CD4-positive, alpha-beta T cell (primary cell): ENCODE results near the gene TEX53. TPM values are rescaled to one million over a fixed set of nuclear protein-coding genes. Genes with fewer than 3 reads are reported as not detected.

Experiments
- ATAC-seq: fragments of 200-7000 bp; cut with Tn5 transposase; one replicate; pipeline ENCODE4 v1.10.0; 2022; ENCODE audit warnings: mild to moderate bottlenecking; ENCODE audit not compliant: poor library complexity
- CTCF ChIA-PET: fragments of 350-600 bp; sonication (Branson Sonifier 250); formaldehyde crosslinking; loops from one replicate; lab custom pipeline; 2021; ENCODE audit warnings: antibody characterized with exemption, inconsistent platforms; lab: Charles Lee
- POLR2A ChIA-PET: fragments of 350-600 bp; sonication (Branson Sonifier 250); formaldehyde crosslinking; loops from one replicate; lab custom pipeline; 2021; ENCODE audit warnings: antibody characterized with exemption, inconsistent platforms; lab: Charles Lee
- DNase-seq, 14 experiments: peaks; one replicate each; pipeline ENCODE4 v3.0.0-alpha.2; 2013 to 2020; ENCODE audit warnings: mixed read lengths in 2 of 14
- H3K27ac ChIP-seq, 2 donors: one replicate each; pipeline versions ENCODE4 v1.5.1 to v1.7.0; 2013; ENCODE audit warnings: low read length in 2 of 2, low read depth in 1 of 2, mild to moderate bottlenecking in 1 of 2
- H3K27me3 ChIP-seq, 2 experiments: 1 replicate in 1 of 2; 2 replicates in 1 of 2; pipeline versions ENCODE4 v1.6.1 to v1.7.0; 2013; ENCODE audit warnings: low read length in 2 of 2, control low read depth in 1 of 2, mild to moderate bottlenecking in 1 of 2, moderate library complexity in 1 of 2; ENCODE audit not compliant: insufficient read depth in 2 of 2, control insufficient read depth in 1 of 2
- H3K36me3 ChIP-seq: one replicate; pipeline ENCODE4 v1.6.1; 2013; ENCODE audit warnings: low read length, control low read depth; ENCODE audit not compliant: insufficient read depth
- H3K4me1 ChIP-seq: one replicate; pipeline ENCODE4 v1.6.1; 2013; ENCODE audit warnings: low read length, control low read depth; ENCODE audit not compliant: insufficient read depth
- H3K4me3 ChIP-seq: one replicate; pipeline ENCODE4 v1.5.1; 2013; ENCODE audit warnings: mild to moderate bottlenecking, low read length, moderate library complexity
- H3K9me3 ChIP-seq, 2 experiments: 1 replicate in 1 of 2; 2 replicates in 1 of 2; pipeline versions ENCODE4 v1.6.1 to v1.7.0; 2013; ENCODE audit warnings: low read length in 2 of 2, mild to moderate bottlenecking in 2 of 2, control low read depth in 1 of 2, moderate library complexity in 1 of 2; ENCODE audit not compliant: control insufficient read depth in 1 of 2, insufficient read depth in 1 of 2
- H3K27ac Mint-ChIP-seq: one replicate; pipeline ENCODE4 v1.8.0; 2020; ENCODE audit warnings: mixed read lengths
- H3K27me3 Mint-ChIP-seq: one replicate; pipeline ENCODE4 v1.8.0; 2021; ENCODE audit warnings: mixed read lengths
- H3K36me3 Mint-ChIP-seq: one replicate; pipeline ENCODE4 v1.8.0; 2021; ENCODE audit warnings: low read depth, mixed read lengths
- H3K4me1 Mint-ChIP-seq: one replicate; pipeline ENCODE4 v1.8.0; 2021; ENCODE audit warnings: low read depth, mixed read lengths
- H3K4me3 Mint-ChIP-seq: one replicate; pipeline ENCODE4 v1.8.0; 2020; ENCODE audit warnings: mild to moderate bottlenecking, mixed read lengths
- H3K9me3 Mint-ChIP-seq: one replicate; pipeline ENCODE4 v1.8.0; 2020; ENCODE audit warnings: mixed read lengths
- CTCF ChIP-seq: fragments of 200-600 bp; IDR thresholded peaks from one replicate; pipeline ENCODE4 v1.8.0; 2022; ENCODE audit warnings: antibody characterized with exemption, mild to moderate bottlenecking
- intact Hi-C, 2 experiments: fragments of 100-400 bp; cut with DNase I in 1 of 2; cut with micrococcal nuclease in 1 of 2; formaldehyde crosslinking; loops; one replicate each; pipeline versions ENCODE4 v1.15.1 to v1.9.0; 2023 to 2025; cut with DNase I, micrococcal nuclease
- total RNA-seq, 174 experiments: library from RNA in 2 of 174; stranded (reverse) in 2 of 174; gene quantifications; one replicate each; pipeline ENCODE4 v1.2.3 and lab custom pipeline; 2021 to 2026

The TEX53 gene
- total RNA-seq, 2 experiments from 2014 or later = not detected

DNA sequence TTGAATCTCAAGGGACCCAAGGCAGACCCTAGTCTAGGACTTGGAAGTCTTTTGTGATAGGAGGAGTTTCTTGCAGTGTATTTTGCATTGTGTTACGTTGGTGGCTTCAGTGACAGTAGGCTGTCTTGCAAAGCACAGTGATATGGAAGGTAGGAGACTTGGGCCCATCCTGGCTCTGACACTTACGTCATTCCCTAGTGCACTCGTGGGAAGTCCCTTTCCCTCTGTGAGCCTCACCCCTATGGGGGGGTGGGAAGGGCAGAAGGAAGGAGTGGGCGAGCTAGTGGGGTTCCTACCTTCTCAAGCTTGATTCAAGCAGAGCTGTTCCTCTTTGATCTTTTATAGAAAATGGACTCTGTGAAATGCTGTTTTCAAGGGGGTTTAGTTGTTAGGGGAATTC is 9.2 kb upstream of the TEX53 start:
- Mint-ChIP-seq H3K9me3 (no peaks in the 10 kb centered on the region), H3K27ac (no peak overlapping the region), H3K4me1 (no peaks in the 10 kb centered on the region), H3K4me3 (no peak overlapping the region), H3K27me3 (peaks cover 13% of the 10 kb centered on the region), H3K36me3 (no peaks in the 10 kb centered on the region)
- Histone ChIP-seq H3K27ac (no peak overlapping the region), H3K4me3 (no peak overlapping the region), H3K36me3 (no peaks in the 10 kb centered on the region), H3K4me1 (no peaks in the 10 kb centered on the region), H3K27me3 (peaks cover 0 to 5% of the 10 kb centered on the region in 2 experiments), H3K9me3 (no peaks in the 10 kb centered on the region)
- ChIA-PET CTCF (no interaction called here), POLR2A (no interaction called here)
- TF ChIP-seq CTCF = no peak
- no peak for DNase-seq
- no peak for ATAC-seq
- intact Hi-C loops = no loop called here

- no peak overlapping the region for H3K27ac Mint-ChIP-seq
- Histone ChIP-seq H3K9me3 (no peaks in the 10 kb centered on the region), H3K36me3 (no peaks in the 10 kb centered on the region), H3K27me3 (peaks cover 0 to 5% of the 10 kb centered on the region in 2 experiments), H3K27ac (no peak overlapping the region), H3K4me3 (no peak overlapping the region), H3K4me1 (no peaks in the 10 kb centered on the region)
- intact Hi-C loops = no loop called here
- no peaks in the 10 kb centered on the region for H3K36me3 Mint-ChIP-seq
- no peak overlapping the region for H3K4me3 Mint-ChIP-seq
- no peak for ATAC-seq
- TF ChIP-seq CTCF = no peak
- ChIA-PET POLR2A (no interaction called here), CTCF (no interaction called here)
- H3K9me3 Mint-ChIP-seq = no peaks in the 10 kb centered on the region
- H3K4me1 Mint-ChIP-seq = no peaks in the 10 kb centered on the region
- H3K27me3 Mint-ChIP-seq = peaks cover 13% of the 10 kb centered on the region
- DNase-seq = no peak
These were observed 8.8 kb upstream of the TEX53 start for GRCh38 chr9:114666401-114666800.

DNA sequence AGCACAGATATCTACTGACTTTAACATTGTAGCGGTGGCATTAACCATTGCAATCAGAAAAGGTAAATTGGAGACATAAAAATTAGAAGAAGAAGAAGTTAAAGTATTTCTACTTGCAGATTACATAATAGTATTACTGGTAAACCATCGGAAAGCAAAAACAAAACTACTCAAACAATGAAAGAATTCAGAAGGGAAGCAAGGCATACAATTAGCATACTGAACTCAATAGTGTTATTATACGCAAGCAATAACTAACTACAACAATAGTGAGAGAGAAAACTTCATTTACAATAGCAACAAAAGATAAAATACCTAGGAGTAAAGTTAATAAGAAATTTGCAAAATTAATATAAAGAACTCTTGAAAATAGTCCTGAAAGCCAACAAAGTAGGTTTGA is 6.6 kb upstream of the TEX53 start:
- no peaks in the 10 kb centered on the region for H3K4me1 ChIP-seq
- ChIA-PET POLR2A (interaction anchor here (0.6 kb wide), 1 partner anchor 10 kb away, joined by 4 read pairs; no protein-coding TSS in a partner anchor), CTCF (interaction anchor here (2.3 kb wide), 1 partner anchor 11 kb away, joined by 11 read pairs; no protein-coding TSS in a partner anchor)
- Mint-ChIP-seq H3K27me3 (peaks cover 13% of the 10 kb centered on the region), H3K9me3 (no peaks in the 10 kb centered on the region), H3K4me3 (no peak overlapping the region), H3K36me3 (no peaks in the 10 kb centered on the region), H3K4me1 (no peaks in the 10 kb centered on the region), H3K27ac (no peak overlapping the region)
- ATAC-seq (no peak), DNase-seq (no peak)
- H3K4me3 ChIP-seq = no peak overlapping the region
- no peaks in the 10 kb centered on the region for H3K36me3 ChIP-seq
- H3K27me3 ChIP-seq = peaks cover 0 to 5% of the 10 kb centered on the region in 2 experiments
- no peak overlapping the region for H3K27ac ChIP-seq
- H3K9me3 ChIP-seq = no peaks in the 10 kb centered on the region
- intact Hi-C loops = loop anchor here (5.0 kb wide), 3 partner anchors 348 to 1998 kb away; no protein-coding TSS in a partner anchor
- TF ChIP-seq CTCF = no peak
